IMR-90 (cell line): ENCODE measurements around the gene LEKR1.

ENCODE experiments used
- BHLHE40 ChIP-seq: fragments of 150-350 bp; IDR thresholded peaks from 2 replicates; pipeline ENCODE4 v1.6.1; 2016; ENCODE audit warnings: mild to moderate bottlenecking, low read depth, low read length
- CEBPB ChIP-seq: IDR thresholded peaks from 2 replicates; pipeline ENCODE4 v1.6.1; 2012; ENCODE audit warnings: low read depth, low read length, improper control_type of control experiment
- CHD1 ChIP-seq: IDR thresholded peaks from 2 replicates; pipeline ENCODE4 v1.6.1; 2012; ENCODE audit warnings: low read depth, low read length, improper control_type of control experiment
- CTCF ChIP-seq: conservative IDR thresholded peaks from 2 replicates; pipeline ENCODE4 v1.5.1; 2012; ENCODE audit warnings: mild to moderate bottlenecking, low read depth, low read length, improper control_type of control experiment
- ELK1 ChIP-seq: fragments of 150-350 bp; IDR thresholded peaks from 2 replicates; pipeline ENCODE4 v1.6.1; 2016; ENCODE audit warnings: low read depth, mild to moderate bottlenecking, low read length, moderate library complexity, borderline replicate concordance
- FOS ChIP-seq: fragments of 150-350 bp; IDR thresholded peaks from 2 replicates; pipeline ENCODE4 v1.6.1; 2016; ENCODE audit warnings: low read depth, low read length
- MAZ ChIP-seq: IDR thresholded peaks from 2 replicates; pipeline ENCODE4 v1.6.1; 2012; ENCODE audit warnings: low read depth, mild to moderate bottlenecking, low read length, improper control_type of control experiment, moderate library complexity, borderline replicate concordance
- MXI1 ChIP-seq: IDR thresholded peaks from 2 replicates; pipeline ENCODE4 v1.6.1; 2012; ENCODE audit warnings: low read depth, mild to moderate bottlenecking, low read length, moderate library complexity, borderline replicate concordance
- NFE2L2 ChIP-seq: fragments of 150-350 bp; IDR thresholded peaks from 2 replicates; pipeline ENCODE4 v1.6.1; 2016; ENCODE audit warnings: low read depth, mild to moderate bottlenecking, low read length
- POLR2A ChIP-seq: IDR thresholded peaks from 2 replicates; pipeline ENCODE4 v1.6.1; 2012; ENCODE audit warnings: mild to moderate bottlenecking, low read depth, low read length
- RAD21 ChIP-seq: IDR thresholded peaks from 2 replicates; pipeline ENCODE4 v1.6.1; 2012; ENCODE audit warnings: low read length, improper control_type of control experiment
- RCOR1 ChIP-seq: IDR thresholded peaks from 2 replicates; pipeline ENCODE4 v1.6.1; 2012; ENCODE audit warnings: mild to moderate bottlenecking, low read length, improper control_type of control experiment; ENCODE audit not compliant: insufficient replicate concordance
- RFX5 ChIP-seq: IDR thresholded peaks from 2 replicates; pipeline ENCODE4 v1.8.0; 2012; ENCODE audit warnings: low read depth, mild to moderate bottlenecking, low read length, moderate library complexity
- TF ChIP-seq, protein P1 (sequence below): fragments of 150-350 bp; IDR thresholded peaks from 2 replicates; pipeline ENCODE4 v1.6.1; 2017; ENCODE audit warnings: mild to moderate bottlenecking, antibody characterized with exemption, low read length, low read depth

DNA sequence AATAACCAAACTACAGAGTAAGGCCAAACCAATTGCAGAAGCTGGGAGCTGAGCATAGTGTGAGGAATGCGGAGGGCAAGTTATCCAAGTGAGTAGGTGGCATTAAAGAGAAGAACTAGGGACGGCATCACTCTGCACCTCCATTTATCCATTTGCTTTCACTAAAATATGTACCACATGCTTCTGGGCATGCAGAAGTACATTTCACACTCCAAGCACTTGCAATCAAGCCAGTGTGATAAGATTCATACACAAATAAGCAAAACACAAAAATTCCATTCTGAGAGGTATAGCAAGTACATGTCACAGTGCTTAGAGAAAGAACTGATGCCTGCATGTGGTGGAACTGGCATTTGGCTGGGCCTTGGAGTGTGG, 252.6 kb downstream of the LEKR1 start:
- TF ChIP-seq CTCF (no peak), MAZ (no peak), ELK1 (no peak), POLR2A (no peak), RAD21 (no peak), BHLHE40 (no peak), CHD1 (no peak), RCOR1 (no peak), RFX5 (no peak), FOS (no peak), MXI1 (no peak), CEBPB (no peak), NFE2L2 (no peak)
- TF ChIP-seq, protein P1, sequence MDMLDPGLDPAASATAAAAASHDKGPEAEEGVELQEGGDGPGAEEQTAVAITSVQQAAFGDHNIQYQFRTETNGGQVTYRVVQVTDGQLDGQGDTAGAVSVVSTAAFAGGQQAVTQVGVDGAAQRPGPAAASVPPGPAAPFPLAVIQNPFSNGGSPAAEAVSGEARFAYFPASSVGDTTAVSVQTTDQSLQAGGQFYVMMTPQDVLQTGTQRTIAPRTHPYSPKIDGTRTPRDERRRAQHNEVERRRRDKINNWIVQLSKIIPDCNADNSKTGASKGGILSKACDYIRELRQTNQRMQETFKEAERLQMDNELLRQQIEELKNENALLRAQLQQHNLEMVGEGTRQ = no peak
